HepG2 (cell line): ENCODE measurements around the gene ANKRD39. TPM values are rescaled to one million over a fixed set of nuclear protein-coding genes. Genes with fewer than 3 reads are reported as not detected.
A peak's percentile ranks its signal among the peaks of the same experiment; 100 is the strongest.

Experiments used
- BRD4 ChIP-seq: sonication (generic); formaldehyde crosslinking; IDR thresholded peaks from 2 replicates; pipeline ENCODE4 v1.4.0; 2020; ENCODE audit warnings: missing genetic modification reagents
- GATA4 ChIP-seq: sonication (generic); IDR thresholded peaks from 2 replicates; pipeline ENCODE4 v1.6.1; 2016; ENCODE audit warnings: antibody characterized with exemption, low read depth, borderline replicate concordance
- GFI1 ChIP-seq: sonication (generic); formaldehyde crosslinking; IDR thresholded peaks from 2 replicates; pipeline ENCODE4 v1.5.0; 2020; ENCODE audit warnings: missing genetic modification reagents, mild to moderate bottlenecking, borderline replicate concordance
- HIVEP1 ChIP-seq: sonication (generic); formaldehyde crosslinking; IDR thresholded peaks from 2 replicates; pipeline ENCODE4 v1.4.0; 2020; ENCODE audit warnings: mild to moderate bottlenecking, missing genetic modification reagents
- HMGA1 ChIP-seq: sonication (generic); formaldehyde crosslinking; conservative IDR thresholded peaks from 2 replicates; pipeline ENCODE4 v1.4.0; 2020; ENCODE audit warnings: missing genetic modification reagents
- MEIS1 ChIP-seq: sonication (generic); formaldehyde crosslinking; IDR thresholded peaks from 2 replicates; pipeline ENCODE4 v1.9.0; 2021; ENCODE audit warnings: mild to moderate bottlenecking, missing genetic modification reagents, moderate library complexity, borderline replicate concordance
- PHF5A ChIP-seq: IDR thresholded peaks from one replicate; pipeline ENCODE4 v1.6.1; 2018; ENCODE audit warnings: low read depth, missing genetic modification reagents; ENCODE audit not compliant: unreplicated experiment
- RFXAP ChIP-seq: sonication (generic); formaldehyde crosslinking; IDR thresholded peaks from 2 replicates; pipeline ENCODE4 v1.4.0; 2020; ENCODE audit warnings: missing genetic modification reagents, borderline replicate concordance
- ZNF496 ChIP-seq: sonication (generic); formaldehyde crosslinking; IDR thresholded peaks from 2 replicates; pipeline ENCODE4 v1.8.1; 2023; ENCODE audit warnings: mild to moderate bottlenecking, moderate library complexity, missing genetic modification reagents; ENCODE audit not compliant: insufficient replicate concordance
- ZNF550 ChIP-seq: sonication (generic); formaldehyde crosslinking; IDR thresholded peaks from 2 replicates; pipeline ENCODE4 v1.4.0; 2020; ENCODE audit warnings: mild to moderate bottlenecking, missing genetic modification reagents, borderline replicate concordance
- ZNF879 ChIP-seq: sonication (generic); formaldehyde crosslinking; IDR thresholded peaks from 2 replicates; pipeline ENCODE4 v1.8.1; 2023; ENCODE audit warnings: missing genetic modification reagents
- polyA plus RNA-seq, 8 experiments: library from polyadenylated mRNA; depleted of rRNA in 3 of 8; stranded (reverse) in 7 of 8; unstranded in 1 of 8; fragments of >200 nt; fragmentation: Illumina TruSeq in 4 of 8; extraction: Trizol in 4 of 8; gene quantifications; 2 replicates each; pipeline versions ENCODE4 v1.2.1 to v1.2.3, GENCODE V29; 2011 to 2016; ENCODE audit warnings: low read depth in 4 of 8, missing spikeins in 1 of 8, mixed read lengths in 1 of 8; ENCODE audit not compliant: insufficient read depth in 1 of 8
- total RNA-seq, 5 experiments: library from RNA; depleted of rRNA; stranded (reverse); fragments of >200 nt; fragmentation: Illumina TruSeq; extraction: Trizol; gene quantifications; 2 replicates each; pipeline ENCODE4 v1.2.3, GENCODE V29; 2016; ENCODE audit warnings: low read depth in 1 of 5
- TF ChIP-seq, protein P1 (sequence below): sonication (generic); formaldehyde crosslinking; IDR thresholded peaks from 2 replicates; pipeline ENCODE4 v1.4.0; 2020; ENCODE audit warnings: mild to moderate bottlenecking, low read depth, missing genetic modification reagents
- TF ChIP-seq, protein P2 (sequence below): sonication (generic); formaldehyde crosslinking; IDR thresholded peaks from 2 replicates; pipeline ENCODE4 v1.5.1; 2020; ENCODE audit warnings: missing genetic modification reagents, mild to moderate bottlenecking, borderline replicate concordance
- TF ChIP-seq, protein P3 (sequence below): sonication (generic); formaldehyde crosslinking; IDR thresholded peaks from 2 replicates; pipeline ENCODE4 v1.4.0; 2020; ENCODE audit warnings: missing genetic modification reagents, borderline replicate concordance
- TF ChIP-seq, protein P4 (sequence below): sonication (generic); formaldehyde crosslinking; IDR thresholded peaks from 2 replicates; pipeline ENCODE4 v1.8.0; 2022; ENCODE audit warnings: mild to moderate bottlenecking, missing genetic modification reagents; ENCODE audit not compliant: insufficient replicate concordance
- TF ChIP-seq, protein P5 (sequence below): fragments of 450-650 bp; IDR thresholded peaks from 2 replicates; pipeline ENCODE4 v1.6.1; 2017; ENCODE audit warnings: mild to moderate bottlenecking
- TF ChIP-seq, protein P6 (sequence below): sonication (generic); formaldehyde crosslinking; IDR thresholded peaks from 2 replicates; pipeline ENCODE4 v1.5.1; 2020; ENCODE audit warnings: missing genetic modification reagents, mild to moderate bottlenecking, borderline replicate concordance

ANKRD39 gene
- total and polyA plus RNA-seq, 2 of the 13 experiments (the other 11 are each of a cell fraction or from before 2014, with no cell fraction given) = 23.2 to 24.8 TPM

DNA sequence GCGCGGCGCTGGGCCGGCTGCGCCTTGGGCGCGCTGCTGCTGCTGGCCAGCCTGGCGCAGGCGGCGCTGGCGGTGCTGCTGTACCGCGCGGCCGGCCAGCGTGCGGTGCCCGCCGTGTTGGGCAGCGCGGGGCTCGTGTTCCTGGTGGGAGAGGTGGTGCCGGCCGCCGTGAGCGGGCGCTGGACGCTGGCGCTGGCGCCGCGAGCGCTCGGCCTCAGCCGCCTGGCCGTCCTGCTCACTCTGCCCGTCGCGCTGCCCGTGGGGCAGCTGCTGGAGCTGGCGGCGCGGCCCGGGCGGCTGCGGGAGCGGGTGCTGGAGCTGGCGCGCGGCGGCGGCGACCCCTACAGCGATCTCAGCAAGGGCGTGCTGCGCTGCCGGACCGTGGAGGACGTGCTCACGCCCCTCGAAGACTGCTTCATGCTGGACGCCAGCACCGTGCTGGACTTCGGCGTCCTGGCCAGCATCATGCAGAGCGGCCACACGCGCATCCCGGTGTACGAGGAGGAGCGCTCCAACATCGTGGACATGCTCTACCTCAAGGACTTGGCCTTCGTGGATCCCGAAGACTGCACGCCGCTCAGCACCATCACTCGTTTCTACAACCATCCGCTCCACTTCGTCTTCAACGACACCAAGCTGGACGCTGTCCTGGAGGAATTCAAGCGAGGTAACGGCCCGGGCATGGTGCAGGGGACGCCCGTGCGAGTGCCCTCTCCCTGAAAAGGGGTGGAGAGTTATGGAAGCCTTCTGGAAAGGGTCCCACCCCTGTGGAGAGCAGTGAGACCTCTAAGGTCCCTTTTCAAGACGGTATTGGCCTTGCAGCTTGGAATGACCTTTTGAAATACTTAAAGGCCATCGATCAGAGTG is 40.7 kb downstream of the ANKRD39 start (continued):
- TF ChIP-seq MEIS1 (CRISPR knock-in tag) (0 out of 2 replicates have a peak, but pooled peaks have one; percentile 71), PHF5A (CRISPR knock-in tag) (no peak), ZNF879 (CRISPR knock-in tag) (no peak), RFXAP (CRISPR knock-in tag) (no peak), GATA4 (no peak), HIVEP1 (CRISPR knock-in tag) (peak; percentile 57; the same call in 1 of the 2 replicates), HMGA1 (no peak), ZNF550 (CRISPR knock-in tag) (peak; percentile 77; the same call in 1 of the 2 replicates), GFI1 (CRISPR knock-in tag) (no peak), BRD4 (CRISPR knock-in tag) (no peak), ZNF496 (CRISPR knock-in tag) (no peak)
- TF ChIP-seq, protein P1, sequence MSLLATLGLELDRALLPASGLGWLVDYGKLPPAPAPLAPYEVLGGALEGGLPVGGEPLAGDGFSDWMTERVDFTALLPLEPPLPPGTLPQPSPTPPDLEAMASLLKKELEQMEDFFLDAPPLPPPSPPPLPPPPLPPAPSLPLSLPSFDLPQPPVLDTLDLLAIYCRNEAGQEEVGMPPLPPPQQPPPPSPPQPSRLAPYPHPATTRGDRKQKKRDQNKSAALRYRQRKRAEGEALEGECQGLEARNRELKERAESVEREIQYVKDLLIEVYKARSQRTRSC = no peak
- TF ChIP-seq, protein P2, sequence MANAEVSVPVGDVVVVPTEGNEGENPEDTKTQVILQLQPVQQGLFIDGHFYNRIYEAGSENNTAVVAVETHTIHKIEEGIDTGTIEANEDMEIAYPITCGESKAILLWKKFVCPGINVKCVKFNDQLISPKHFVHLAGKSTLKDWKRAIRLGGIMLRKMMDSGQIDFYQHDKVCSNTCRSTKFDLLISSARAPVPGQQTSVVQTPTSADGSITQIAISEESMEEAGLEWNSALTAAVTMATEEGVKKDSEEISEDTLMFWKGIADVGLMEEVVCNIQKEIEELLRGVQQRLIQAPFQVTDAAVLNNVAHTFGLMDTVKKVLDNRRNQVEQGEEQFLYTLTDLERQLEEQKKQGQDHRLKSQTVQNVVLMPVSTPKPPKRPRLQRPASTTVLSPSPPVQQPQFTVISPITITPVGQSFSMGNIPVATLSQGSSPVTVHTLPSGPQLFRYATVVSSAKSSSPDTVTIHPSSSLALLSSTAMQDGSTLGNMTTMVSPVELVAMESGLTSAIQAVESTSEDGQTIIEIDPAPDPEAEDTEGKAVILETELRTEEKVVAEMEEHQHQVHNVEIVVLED (CRISPR knock-in tag) = no peak
- TF ChIP-seq, protein P3, sequence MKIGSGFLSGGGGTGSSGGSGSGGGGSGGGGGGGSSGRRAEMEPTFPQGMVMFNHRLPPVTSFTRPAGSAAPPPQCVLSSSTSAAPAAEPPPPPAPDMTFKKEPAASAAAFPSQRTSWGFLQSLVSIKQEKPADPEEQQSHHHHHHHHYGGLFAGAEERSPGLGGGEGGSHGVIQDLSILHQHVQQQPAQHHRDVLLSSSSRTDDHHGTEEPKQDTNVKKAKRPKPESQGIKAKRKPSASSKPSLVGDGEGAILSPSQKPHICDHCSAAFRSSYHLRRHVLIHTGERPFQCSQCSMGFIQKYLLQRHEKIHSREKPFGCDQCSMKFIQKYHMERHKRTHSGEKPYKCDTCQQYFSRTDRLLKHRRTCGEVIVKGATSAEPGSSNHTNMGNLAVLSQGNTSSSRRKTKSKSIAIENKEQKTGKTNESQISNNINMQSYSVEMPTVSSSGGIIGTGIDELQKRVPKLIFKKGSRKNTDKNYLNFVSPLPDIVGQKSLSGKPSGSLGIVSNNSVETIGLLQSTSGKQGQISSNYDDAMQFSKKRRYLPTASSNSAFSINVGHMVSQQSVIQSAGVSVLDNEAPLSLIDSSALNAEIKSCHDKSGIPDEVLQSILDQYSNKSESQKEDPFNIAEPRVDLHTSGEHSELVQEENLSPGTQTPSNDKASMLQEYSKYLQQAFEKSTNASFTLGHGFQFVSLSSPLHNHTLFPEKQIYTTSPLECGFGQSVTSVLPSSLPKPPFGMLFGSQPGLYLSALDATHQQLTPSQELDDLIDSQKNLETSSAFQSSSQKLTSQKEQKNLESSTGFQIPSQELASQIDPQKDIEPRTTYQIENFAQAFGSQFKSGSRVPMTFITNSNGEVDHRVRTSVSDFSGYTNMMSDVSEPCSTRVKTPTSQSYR (CRISPR knock-in tag) = no peak
- TF ChIP-seq, protein P4, sequence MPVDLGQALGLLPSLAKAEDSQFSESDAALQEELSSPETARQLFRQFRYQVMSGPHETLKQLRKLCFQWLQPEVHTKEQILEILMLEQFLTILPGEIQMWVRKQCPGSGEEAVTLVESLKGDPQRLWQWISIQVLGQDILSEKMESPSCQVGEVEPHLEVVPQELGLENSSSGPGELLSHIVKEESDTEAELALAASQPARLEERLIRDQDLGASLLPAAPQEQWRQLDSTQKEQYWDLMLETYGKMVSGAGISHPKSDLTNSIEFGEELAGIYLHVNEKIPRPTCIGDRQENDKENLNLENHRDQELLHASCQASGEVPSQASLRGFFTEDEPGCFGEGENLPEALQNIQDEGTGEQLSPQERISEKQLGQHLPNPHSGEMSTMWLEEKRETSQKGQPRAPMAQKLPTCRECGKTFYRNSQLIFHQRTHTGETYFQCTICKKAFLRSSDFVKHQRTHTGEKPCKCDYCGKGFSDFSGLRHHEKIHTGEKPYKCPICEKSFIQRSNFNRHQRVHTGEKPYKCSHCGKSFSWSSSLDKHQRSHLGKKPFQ = no peak
- TF ChIP-seq, protein P5, sequence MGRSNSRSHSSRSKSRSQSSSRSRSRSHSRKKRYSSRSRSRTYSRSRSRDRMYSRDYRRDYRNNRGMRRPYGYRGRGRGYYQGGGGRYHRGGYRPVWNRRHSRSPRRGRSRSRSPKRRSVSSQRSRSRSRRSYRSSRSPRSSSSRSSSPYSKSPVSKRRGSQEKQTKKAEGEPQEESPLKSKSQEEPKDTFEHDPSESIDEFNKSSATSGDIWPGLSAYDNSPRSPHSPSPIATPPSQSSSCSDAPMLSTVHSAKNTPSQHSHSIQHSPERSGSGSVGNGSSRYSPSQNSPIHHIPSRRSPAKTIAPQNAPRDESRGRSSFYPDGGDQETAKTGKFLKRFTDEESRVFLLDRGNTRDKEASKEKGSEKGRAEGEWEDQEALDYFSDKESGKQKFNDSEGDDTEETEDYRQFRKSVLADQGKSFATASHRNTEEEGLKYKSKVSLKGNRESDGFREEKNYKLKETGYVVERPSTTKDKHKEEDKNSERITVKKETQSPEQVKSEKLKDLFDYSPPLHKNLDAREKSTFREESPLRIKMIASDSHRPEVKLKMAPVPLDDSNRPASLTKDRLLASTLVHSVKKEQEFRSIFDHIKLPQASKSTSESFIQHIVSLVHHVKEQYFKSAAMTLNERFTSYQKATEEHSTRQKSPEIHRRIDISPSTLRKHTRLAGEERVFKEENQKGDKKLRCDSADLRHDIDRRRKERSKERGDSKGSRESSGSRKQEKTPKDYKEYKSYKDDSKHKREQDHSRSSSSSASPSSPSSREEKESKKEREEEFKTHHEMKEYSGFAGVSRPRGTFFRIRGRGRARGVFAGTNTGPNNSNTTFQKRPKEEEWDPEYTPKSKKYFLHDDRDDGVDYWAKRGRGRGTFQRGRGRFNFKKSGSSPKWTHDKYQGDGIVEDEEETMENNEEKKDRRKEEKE = no peak
- TF ChIP-seq, protein P6, sequence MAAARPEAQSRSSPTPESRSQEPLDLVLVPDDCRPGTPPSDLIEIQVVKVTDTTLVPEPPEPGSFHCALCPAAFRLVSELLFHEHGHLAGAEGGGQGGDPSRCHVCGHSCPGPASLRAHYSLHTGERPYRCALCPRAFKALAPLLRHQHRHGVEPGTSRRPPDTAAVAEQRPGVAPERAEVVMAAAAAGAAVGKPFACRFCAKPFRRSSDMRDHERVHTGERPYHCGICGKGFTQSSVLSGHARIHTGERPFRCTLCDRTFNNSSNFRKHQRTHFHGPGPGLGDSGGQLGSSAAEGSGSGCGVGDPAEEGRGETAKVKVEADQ (CRISPR knock-in tag) = no peak
